Activated naive CD4-positive, alpha-beta T cell (primary cell): ENCODE data around the gene FTO.

Experiments
- DNase-seq, 4 experiments: peaks; one replicate each; lab custom pipeline; 2025; lab: John Stamatoyannopoulos, UW

Gene FTO

GRCh38 chr16:53711390-53711789 is 7.4 kb downstream of the FTO start:
- no peak for DNase-seq

GRCh38 chr16:53712065-53712464 is 8.1 kb downstream of the FTO start:
- DNase-seq = no peak

- DNase-seq = no peak
These were observed 9.6 kb downstream of the FTO start for GRCh38 chr16:53713403-53714204.

GRCh38 chr16:53714205-53715022 is 10.5 kb downstream of the FTO start:
- no peak for DNase-seq

- DNase-seq = no peak
These were observed 11.0 kb downstream of the FTO start for GRCh38 chr16:53715023-53715384.

- no peak for DNase-seq
These were observed 13.6 kb downstream of the FTO start for GRCh38 chr16:53717577-53717976.

- no peak for DNase-seq
These were observed 17.1 kb downstream of the FTO start for GRCh38 chr16:53721017-53721416.

- no peak for DNase-seq
These were observed 22.7 kb downstream of the FTO start for GRCh38 chr16:53726625-53727024.

- DNase-seq = no peak
These were observed 26.7 kb downstream of the FTO start for GRCh38 chr16:53730693-53731092.

GRCh38 chr16:53732296-53732929 is 28.5 kb downstream of the FTO start:
- no peak for DNase-seq

GRCh38 chr16:53734908-53735307 is 31.0 kb downstream of the FTO start:
- DNase-seq = no peak

- no peak for DNase-seq
These were observed 32.3 kb downstream of the FTO start for GRCh38 chr16:53736297-53736696.

GRCh38 chr16:53737552-53737951 is 33.6 kb downstream of the FTO start:
- DNase-seq = no peak

GRCh38 chr16:53740476-53740875 is 36.5 kb downstream of the FTO start:
- DNase-seq = no peak

GRCh38 chr16:53740933-53741531 is 37.1 kb downstream of the FTO start:
- DNase-seq = no peak

GRCh38 chr16:53741546-53741945 is 37.6 kb downstream of the FTO start:
- DNase-seq = no peak

- no peak for DNase-seq
These were observed 39.2 kb downstream of the FTO start for GRCh38 chr16:53743149-53743566.

- no peak for DNase-seq
These were observed 40.5 kb downstream of the FTO start for GRCh38 chr16:53744449-53744848.

- DNase-seq = no peak
These were observed 41.1 kb downstream of the FTO start for GRCh38 chr16:53745086-53745485.

- no peak for DNase-seq
These were observed 41.9 kb downstream of the FTO start for GRCh38 chr16:53745753-53746266.

GRCh38 chr16:53752560-53752959 is 48.6 kb downstream of the FTO start:
- DNase-seq = no peak

GRCh38 chr16:53753431-53753830 is 49.5 kb downstream of the FTO start:
- no peak for DNase-seq
